Skin of body (tissue), 2 donors: ENCODE results near the gene TRPM3. TPM values are rescaled to one million over a fixed set of nuclear protein-coding genes. Genes with fewer than 3 reads are reported as not detected.
"Not testable (repeated sequence)": the region's sequence is repeated elsewhere in the genome, so short reads cannot be mapped to it uniquely, and the experiment has no call there.

ENCODE experiments used
- DNase-seq: peaks from one replicate; lab custom pipeline; 2025; lab: John Stamatoyannopoulos, UW
- total RNA-seq: library from RNA; depleted of rRNA; stranded (reverse); fragments of >200 nt; gene quantifications from one replicate; pipeline ENCODE4 v1.2.3, GENCODE V29; 2014

TRPM3 gene
- total RNA-seq, 1 donor from 2014 or later = 2.3 TPM

- no peak for DNase-seq
Measured at GRCh38 chr9:71001780-71002386, 119.5 kb downstream of the TRPM3 start.

DNA sequence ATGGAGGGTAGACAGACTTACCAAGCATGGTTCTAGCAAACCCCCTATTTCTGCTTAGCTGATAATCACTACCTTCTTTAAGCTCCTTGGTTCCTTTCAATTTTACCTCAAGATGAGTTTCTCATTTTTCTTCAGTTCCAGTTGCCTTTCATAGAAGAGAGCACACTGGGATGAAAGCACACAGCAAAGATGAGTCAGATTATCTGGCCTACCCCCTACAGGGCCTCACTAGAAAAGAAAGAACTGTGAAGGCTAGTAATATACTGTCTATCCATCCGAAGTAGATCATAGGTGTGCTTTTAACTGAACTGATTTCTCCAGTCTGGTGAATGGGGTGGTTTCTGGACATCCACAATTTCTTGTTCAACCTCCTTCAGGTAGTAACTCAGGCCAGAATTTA is 122.5 kb downstream of the TRPM3 start:
- no peak for DNase-seq

DNA sequence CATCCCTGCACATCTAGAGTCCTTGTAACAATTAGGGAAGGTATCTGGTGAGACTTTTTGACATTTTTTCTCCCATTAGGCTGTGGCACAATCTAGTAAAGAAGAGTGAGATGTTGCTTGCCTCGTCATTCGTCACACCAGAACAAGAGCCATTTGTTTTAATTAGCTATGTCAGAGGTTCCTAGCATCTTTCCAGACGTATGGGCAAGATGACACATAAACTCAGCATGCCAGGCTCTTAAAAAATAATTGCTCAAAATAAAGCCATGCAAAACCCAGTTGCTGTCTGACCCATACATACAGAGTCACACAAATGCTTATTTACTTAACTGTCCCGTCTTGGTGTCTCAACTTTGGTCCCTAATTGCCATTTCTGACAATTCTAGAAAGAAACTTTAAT is 125.9 kb downstream of the TRPM3 start:
- no peak for DNase-seq

DNA sequence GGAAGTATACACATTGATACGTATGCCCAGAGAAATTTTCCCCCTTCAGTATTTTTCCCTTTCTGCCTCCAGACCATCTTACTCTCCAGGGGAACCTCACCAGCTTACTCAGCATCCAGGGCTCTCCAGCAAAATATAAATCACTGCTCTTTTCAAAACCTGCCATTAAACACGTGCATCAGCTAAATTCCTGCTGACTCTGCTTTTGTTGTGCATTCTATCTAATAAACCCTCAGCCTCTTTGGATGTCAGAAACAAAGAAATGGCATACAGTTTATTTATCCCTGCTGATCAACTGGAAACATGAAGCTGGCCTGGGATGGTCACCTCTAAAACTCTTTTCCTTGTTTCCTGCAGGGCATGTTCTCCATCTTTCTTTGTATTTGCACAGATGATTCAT is 126.8 kb downstream of the TRPM3 start:
- no peak for DNase-seq

DNA sequence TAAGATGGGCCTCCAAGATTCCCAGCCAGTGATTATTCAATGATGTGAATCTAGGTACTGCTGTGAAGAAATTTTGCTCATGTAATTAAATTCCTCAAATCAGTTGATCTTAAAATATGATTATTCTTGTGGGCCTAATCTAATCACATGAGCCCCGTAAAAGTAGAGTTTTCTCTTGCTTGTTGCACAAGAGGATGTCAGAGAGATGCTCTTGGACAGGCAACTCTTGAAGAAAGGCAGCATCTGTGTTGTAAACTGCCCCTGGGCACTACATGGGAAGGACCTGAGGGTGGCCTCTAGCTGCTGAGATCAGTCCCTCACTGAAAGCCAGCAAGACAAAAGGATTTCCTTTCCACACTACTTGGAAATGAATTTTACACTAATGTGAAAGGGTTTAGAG is 132.9 kb downstream of the TRPM3 start:
- DNase-seq = no peak

DNA sequence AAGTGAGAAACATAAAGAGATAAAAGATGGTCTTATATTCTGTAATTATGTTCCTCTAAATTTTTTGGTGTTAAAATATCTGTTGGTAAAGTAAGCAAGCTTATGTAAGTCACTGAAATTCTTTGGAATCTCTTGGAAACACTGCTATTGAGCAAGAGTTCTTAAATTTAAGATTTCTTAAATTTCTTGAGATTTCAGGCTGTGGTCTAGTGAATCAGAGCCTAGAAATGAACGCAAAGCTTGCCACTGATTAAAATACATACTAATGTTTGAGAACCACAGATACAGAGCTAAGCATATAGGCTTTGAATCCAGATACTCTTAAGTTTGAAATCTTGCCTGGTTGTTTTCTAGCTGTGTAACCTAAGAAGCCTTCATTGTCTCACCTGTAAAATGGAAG is 133.4 kb downstream of the TRPM3 start:
- DNase-seq = no peak

DNA sequence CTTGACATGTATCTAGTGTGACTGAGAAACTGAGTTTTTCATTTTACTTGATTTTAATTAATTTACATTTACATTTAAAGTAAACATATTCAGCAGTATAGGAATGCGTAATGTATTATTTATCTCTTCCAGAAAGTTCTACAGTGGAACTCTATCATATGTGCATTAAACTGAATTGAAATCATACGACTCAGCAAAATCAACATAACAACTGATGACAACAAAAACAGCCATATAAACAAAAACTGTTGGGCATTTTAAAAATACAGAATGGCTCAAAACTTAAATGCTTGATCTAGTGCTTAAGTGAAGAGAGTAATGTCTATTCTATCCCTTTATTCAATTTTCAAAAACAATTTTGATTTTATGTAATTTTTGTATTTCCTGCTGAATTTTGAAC is 134.4 kb downstream of the TRPM3 start:
- no peak for DNase-seq

GRCh38 chr9:70983723-70984295 is 137.6 kb downstream of the TRPM3 start:
- no peak for DNase-seq

DNA sequence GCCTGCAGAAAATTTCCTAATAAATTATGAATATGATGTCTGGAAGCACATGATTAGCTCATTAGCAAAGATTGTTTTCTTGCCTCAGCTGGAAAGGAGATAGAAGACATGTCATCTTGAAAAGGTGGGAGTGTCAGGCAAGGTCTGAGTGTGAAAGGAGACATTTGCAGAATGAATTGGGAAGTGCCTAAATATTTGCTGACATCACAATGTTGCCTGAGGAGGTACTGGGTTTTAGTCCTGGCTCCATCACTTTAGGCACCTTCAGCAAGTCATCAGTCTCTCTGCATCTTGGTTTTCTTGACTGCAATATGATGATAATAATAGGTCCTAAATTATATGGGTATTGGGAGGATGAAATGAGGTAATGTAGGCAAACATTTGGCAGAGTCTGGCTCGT is 140.1 kb downstream of the TRPM3 start:
- no peak for DNase-seq

DNA sequence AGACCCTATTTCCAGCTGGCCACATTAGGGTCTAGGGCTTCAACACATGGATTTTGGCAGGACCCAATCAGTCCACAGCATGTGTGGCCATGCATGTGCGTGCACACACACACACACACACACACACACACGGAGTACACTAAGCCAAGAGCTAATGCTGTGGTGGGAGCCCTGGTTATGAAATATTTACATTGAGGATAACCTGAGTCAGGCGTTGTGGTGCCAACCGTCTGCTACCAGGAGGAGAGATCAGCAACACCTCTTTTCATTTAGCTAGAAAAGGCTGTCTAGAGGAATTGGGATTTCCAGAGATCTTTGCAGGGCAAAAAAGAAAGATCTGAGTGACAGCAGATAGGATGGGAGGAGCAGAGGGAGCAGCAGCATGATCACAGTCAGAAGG is 141.5 kb downstream of the TRPM3 start:
- DNase-seq = no peak

- no peak for DNase-seq
Measured at GRCh38 chr9:70978085-70978484, 143.3 kb downstream of the TRPM3 start.

DNA sequence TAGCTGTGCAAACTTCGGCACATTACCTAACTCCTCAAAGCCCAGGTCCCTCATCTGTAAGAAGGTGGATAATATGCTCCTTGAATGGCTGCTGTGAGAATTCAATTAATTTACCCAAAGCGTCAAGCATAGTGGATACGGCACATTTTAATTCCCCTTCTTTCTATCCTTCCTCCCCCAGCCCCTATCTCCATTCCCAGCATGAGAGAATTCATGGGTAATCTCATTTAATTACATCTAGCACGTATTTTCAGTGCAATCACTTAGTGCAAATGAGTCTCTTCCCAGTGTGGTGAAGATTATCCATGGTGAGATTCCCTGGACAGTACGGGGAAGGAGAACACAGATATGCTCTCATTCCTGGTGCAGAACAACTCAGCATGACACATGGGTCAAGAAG is 145.6 kb downstream of the TRPM3 start:
- no peak for DNase-seq

DNA sequence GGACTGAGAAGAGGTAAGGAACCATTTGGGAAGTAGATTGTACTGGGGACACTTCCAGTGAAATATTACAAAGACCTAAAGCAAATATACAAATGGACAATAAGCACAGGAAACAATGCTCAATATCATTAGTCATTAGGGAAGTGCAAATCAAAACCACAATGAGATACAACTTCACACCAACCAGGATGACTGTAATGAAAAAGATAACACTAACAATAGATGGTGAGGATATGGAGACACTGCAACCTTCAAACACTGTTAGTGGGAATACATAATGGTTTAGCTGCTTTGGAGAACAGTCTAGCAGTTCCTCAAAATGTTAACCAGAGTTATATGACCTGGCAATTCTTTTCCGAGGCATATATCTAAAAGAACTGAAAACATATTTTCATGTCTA is 149.7 kb downstream of the TRPM3 start:
- DNase-seq = no peak

GRCh38 chr9:70966380-70966779 is 155.0 kb downstream of the TRPM3 start:
- not testable (repeated sequence) for DNase-seq

DNA sequence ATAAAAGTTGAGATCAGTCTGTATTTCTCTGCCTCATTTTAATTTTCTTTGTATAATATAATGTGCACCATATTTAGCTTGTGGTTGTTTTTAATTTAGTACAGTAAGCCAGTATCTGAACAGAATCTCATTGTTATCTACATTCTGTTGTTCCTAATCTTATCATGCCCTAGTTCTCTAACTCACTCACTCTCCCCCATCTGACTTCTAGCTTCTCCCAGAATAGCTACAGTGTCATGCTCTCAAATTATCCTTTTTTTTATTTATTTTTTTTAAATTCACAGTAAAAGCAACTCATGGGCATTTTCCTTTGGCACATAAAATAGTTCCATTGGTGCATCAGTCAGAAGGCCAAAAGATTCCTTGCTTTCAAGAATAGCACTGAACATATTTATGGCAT is 156.6 kb downstream of the TRPM3 start:
- DNase-seq = no peak

GRCh38 chr9:70963554-70963953 is 157.9 kb downstream of the TRPM3 start:
- no peak for DNase-seq

GRCh38 chr9:70962761-70963440 is 158.5 kb downstream of the TRPM3 start:
- DNase-seq = no peak

DNA sequence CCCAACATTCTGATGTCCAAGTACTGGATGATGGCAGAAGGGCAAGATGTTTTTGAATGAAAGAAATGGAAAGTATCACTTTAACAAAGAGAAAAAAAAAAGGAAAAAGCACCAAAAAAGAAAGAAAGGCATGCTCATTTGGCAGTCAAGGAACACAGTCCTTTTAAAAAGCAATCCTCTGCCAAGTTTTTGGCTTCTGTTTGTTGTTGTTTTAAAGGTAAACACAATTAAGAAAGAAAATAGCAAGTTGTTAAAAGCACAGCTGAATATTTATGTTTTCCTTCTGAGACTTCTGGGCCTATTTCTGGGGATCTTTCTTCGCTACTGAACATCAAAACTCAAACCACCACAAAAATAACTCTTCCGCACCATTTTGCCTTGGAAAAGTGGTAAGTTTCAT is 162.1 kb downstream of the TRPM3 start:
- no peak for DNase-seq

DNA sequence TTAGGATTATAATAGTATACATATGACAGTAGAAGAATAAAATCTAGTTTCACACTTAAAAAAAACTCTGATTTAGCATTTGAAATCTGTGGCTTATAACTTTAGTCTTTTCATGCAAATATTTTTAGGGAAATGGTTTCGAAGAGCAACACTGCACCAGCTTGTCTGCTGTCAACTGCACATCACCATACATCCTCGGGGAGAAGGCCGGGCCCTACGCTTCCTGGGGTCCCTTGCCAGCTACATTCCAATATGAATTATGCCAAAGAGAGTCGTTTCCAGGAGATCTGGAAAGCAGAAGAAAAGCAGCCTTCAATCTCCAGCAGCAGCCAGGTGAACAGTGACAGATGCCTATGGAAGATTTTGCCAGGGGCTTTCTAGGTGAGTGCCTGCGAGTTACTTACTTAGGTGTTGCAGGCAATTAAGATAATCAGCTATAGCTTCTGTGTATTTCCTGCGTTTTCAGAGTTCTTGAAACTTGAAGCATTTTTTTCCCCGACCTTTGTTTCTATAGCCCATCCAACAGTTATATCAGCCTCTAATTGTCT is 166.8 kb downstream of the TRPM3 start:
- no peak for DNase-seq

DNA sequence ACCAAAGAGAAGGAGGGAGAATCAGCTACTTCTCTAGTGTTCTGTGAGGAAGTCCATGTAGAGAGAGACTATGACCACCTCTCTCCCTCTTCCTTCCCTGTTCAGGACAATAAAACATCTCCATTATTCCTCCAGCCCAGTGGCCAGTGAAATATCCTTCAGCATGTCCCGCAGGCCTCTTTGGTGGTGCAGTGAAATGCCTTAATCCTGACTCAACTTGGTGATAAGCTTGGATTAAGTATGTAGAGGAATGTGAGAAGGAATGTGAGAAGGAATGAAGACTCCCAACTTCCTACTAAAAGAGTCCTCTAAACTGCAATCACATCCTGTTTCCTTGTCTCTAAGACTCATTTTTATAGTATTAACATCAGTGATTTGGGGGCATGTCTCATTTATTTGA is 167.3 kb downstream of the TRPM3 start:
- no peak for DNase-seq

DNA sequence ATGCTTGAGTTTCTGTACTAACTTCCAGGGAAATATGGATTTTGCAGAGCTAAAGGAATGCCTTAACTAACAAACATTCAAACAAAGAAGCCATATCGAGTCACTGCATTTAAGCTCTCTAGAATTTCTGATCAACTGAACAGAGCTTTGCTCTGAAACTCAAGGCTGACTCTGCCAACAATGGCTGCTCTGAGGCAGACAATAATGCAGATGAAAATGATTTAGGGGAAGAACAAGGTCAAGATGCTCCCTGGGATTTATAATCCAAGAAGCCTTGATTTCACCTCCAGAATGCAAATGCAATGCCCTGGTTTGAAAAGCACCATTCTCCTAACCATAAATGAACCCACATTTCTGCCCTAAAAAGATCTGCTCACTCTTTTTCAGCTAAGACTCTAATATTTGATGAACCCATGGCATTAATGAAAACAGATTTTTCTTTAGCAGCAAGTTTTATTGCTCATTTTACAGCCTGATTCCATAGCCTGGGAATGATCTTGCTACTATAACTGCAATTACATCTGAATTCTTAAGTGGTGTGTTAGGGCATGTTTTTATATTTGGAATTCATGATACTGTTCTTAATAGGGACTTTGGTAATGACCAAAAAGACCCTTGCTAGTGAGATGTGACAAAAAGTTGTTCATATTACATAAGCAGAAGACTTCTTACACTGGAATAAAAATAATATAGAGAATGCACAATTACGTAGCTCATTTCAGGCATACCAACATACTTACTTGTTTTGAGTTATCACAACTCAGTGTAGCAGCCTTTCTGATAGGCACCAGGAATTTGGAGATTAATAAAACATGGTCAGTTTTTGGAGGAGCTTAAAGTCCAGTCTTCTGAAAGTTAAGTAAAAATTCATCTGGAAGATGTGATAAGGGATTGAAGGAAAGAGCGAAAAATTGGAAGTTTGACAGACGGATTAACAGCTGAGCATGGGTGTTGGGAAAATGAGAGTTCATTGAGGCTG is 169.4 kb downstream of the TRPM3 start:
- no peak for DNase-seq

GRCh38 chr9:70950270-70950669 is 171.2 kb downstream of the TRPM3 start:
- no peak for DNase-seq
